ENCODE measurements around the gene DIPK1A.
A peak's percentile ranks its signal among the peaks of the same experiment; 100 is the strongest.

DIPK1A gene

DNA sequence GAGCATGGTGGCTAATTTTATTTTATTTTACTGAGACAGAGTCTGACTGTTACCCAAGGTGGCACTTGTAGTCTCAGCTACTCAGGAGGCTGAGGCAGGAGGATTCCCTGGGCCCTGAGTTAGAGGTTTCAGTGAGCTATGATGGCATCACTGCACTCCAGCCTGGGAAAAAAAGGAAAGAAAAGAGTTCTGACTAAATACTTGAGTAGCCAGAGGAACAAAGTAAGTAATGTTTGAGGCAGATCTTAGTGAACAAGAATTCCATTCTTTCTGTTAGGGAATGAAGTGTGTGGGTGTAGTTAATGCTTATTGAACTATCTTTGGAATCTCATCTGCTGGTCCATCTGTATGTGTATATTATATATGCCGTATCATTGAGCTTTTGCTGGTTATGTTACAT, 163.3 kb downstream of the DIPK1A start:
- no peak for DNase-seq (ENCODE audit: low spot score)

GRCh38 chr1:92797297-92797696, 164.0 kb downstream of the DIPK1A start:
- no peak for DNase-seq (ENCODE audit: low spot score)

DNA sequence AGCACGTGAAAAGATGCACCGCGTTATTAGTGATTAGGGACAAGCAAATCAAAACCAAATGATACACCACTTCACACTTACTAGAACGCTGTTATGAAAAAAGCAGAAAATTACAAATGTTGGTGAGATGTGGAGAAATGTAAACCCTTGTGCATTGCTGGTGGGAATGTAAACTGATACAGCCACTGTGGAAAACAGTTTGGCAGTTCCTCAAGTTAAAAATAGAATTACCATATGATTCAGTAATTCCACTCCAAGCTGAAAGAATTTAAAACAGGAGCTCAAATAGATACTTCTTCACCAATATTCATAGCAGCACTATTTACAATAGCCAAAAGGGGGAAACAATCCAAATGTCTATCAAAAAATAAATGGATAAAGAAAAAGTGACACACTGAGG, 166.1 kb downstream of the DIPK1A start:
- no peak for DNase-seq (ENCODE audit: low spot score)

DNA sequence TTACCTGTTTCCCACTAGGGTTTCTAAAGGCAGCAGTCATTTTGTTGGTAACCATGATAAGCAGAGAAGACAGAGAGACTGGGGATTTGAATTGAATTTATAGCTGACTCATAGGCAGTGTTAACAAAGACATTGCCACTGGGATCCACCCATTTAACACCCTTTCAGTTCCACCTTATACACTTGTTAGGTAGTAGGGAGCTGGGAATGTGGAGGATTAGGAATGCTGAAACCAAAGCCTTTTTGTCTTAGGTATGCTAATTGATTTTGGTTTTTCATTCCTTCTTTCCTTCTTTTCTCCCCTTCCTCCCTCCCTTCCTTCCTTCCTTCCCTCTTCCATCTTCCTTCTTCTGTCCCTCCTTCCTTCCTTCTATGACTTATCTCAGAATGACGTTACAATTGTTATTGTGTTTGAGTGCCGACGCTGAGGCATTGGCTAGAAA, 168.9 kb downstream of the DIPK1A start:
- peak; percentile 30 for DNase-seq (ENCODE audit: low spot score)
